ENCODE data around the gene DNER. TPM values are rescaled to one million over a fixed set of nuclear protein-coding genes. Genes with fewer than 3 reads are reported as not detected.

Gene DNER
- total RNA-seq, 1 experiment from 2014 or later = 2.9 TPM

DNA sequence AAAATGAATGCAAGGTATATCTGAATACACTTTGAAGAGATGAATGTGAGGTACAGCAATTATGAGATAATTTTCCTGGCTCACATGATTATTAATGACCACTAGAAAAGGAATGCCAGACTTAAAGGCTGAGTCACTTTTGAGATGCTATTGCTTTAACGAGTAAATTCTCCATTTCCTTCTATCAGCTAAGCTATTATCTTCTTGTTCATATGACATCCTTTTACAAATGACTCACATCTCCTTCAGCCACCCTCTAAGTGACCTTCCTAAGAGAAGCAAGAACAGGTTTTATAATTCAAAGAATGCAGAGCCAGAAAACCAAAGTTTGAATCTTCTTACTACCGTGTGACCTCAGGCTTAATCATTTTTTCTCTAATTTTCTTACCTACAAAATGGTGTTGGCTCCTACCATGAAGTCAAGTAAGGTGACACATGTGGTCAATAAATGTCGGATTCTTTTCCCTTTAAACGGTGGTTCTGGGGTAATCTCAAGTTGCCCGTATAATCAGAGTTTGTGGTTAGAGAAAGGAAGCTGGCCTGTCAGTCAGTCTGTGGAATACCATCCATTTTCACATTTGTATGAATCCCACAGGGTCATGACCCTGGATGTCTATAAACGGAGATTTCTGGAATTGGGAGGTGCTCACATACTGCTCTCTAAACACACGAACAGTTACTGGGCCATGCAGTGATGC lies 259.3 kb downstream of the DNER start:
- H3K4me2 ChIP-seq (ENCODE audit: low read length) = peak overlapping the region; percentile 23
- H2AFZ ChIP-seq (ENCODE audit: low read depth, low read length, poor library complexity, severe bottlenecking) = peak overlapping the region; percentile 52
- no peak overlapping the region for H3K4me3 ChIP-seq (replicated peaks in 1 of 2; ENCODE audit: low read depth in 1 of 2, low read length in 2 of 2)
- intact Hi-C loops (cut with micrococcal nuclease) = no loop called here
- H3K9me3 ChIP-seq (ENCODE audit: control insufficient read depth in 1 of 2, insufficient read depth in 1 of 2, low read depth in 1 of 2, low read length in 2 of 2) = no peaks in the 10 kb centered on the region
- peaks cover 0 to 14% of the 10 kb centered on the region in 2 experiments; a peak in 2 of 4 replicates for H3K4me1 ChIP-seq (ENCODE audit: control insufficient read depth in 1 of 2, insufficient read depth in 2 of 2, low read length in 2 of 2)
- H4K20me1 ChIP-seq (ENCODE audit: insufficient read depth) = no peaks in the 10 kb centered on the region
- H3K9me2 ChIP-seq (ENCODE audit: insufficient read depth) = no peaks in the 10 kb centered on the region
- TF ChIP-seq FOSL1 (IDR thresholded peaks at IDR 0.05; ENCODE audit: low read depth) (peak; percentile 40; the same call in 1 of the 2 replicates), JUND (IDR thresholded peaks at IDR 0.05) (peak; percentile 8; the same call in 1 of the 2 replicates), EGR1 (IDR thresholded peaks at IDR 0.05; ENCODE audit: low read depth) (no peak), ZFX (IDR thresholded peaks at IDR 0.05) (no peak)
- POLR2A ChIA-PET = no interaction called here
- no peaks in the 10 kb centered on the region for H3K36me3 ChIP-seq (ENCODE audit: control insufficient read depth in 1 of 2, insufficient read depth in 2 of 2, low read length in 2 of 2)
- DNase-seq (ENCODE audit: low read depth, low spot score) (no peak), ATAC-seq (peak; percentile 75)
- no peak overlapping the region for H3K9ac ChIP-seq (ENCODE audit: low read length)
- CTCF ChIA-PET = no interaction called here
- BruUV-seq (replicated peaks) = no TSS peak
- H3K79me2 ChIP-seq (ENCODE audit: insufficient read depth, low read length) = no peaks in the 10 kb centered on the region
- no peak overlapping the region for H3K27ac ChIP-seq (ENCODE audit: low read depth, low read length)
- no peaks in the 10 kb centered on the region for H3K27me3 ChIP-seq (ENCODE audit: insufficient read depth, low read length)
- RAD21 ChIA-PET (ENCODE audit: low non-redundant PET in 1 of 2, low total read pairs in 2 of 2, uncharacterized antibody in 2 of 2, unreplicated experiment in 2 of 2) = no interaction called here

GRCh38 chr2:229453230-229453629 lies 261.1 kb downstream of the DNER start:
- BruUV-seq (replicated peaks) = no TSS peak
- ChIA-PET CTCF (no interaction called here), POLR2A (no interaction called here), RAD21 (ENCODE audit: low non-redundant PET in 1 of 2, low total read pairs in 2 of 2, uncharacterized antibody in 2 of 2, unreplicated experiment in 2 of 2) (no interaction called here)
- peaks cover 0 to 14% of the 10 kb centered on the region in 2 experiments; a peak in 2 of 4 replicates for H3K4me1 ChIP-seq (ENCODE audit: control insufficient read depth in 1 of 2, insufficient read depth in 2 of 2, low read length in 2 of 2)
- no peaks in the 10 kb centered on the region for H4K20me1 ChIP-seq (ENCODE audit: insufficient read depth)
- H3K79me2 ChIP-seq (ENCODE audit: insufficient read depth, low read length) = no peaks in the 10 kb centered on the region
- no peaks in the 10 kb centered on the region for H3K27me3 ChIP-seq (ENCODE audit: insufficient read depth, low read length)
- intact Hi-C loops (cut with micrococcal nuclease) = no loop called here
- no peak overlapping the region for H3K9ac ChIP-seq (ENCODE audit: low read length)
- DNase-seq (ENCODE audit: low read depth, low spot score) (no peak), ATAC-seq (no peak)
- H3K27ac ChIP-seq (ENCODE audit: low read depth, low read length) = no peak overlapping the region
- H3K4me3 ChIP-seq (replicated peaks in 1 of 2; ENCODE audit: low read depth in 1 of 2, low read length in 2 of 2) = no peak overlapping the region
- H2AFZ ChIP-seq (ENCODE audit: low read depth, low read length, poor library complexity, severe bottlenecking) = no peak overlapping the region
- no peaks in the 10 kb centered on the region for H3K9me2 ChIP-seq (ENCODE audit: insufficient read depth)
- no peak overlapping the region for H3K4me2 ChIP-seq (ENCODE audit: low read length)
- H3K9me3 ChIP-seq (ENCODE audit: control insufficient read depth in 1 of 2, insufficient read depth in 1 of 2, low read depth in 1 of 2, low read length in 2 of 2) = no peaks in the 10 kb centered on the region
- H3K36me3 ChIP-seq (ENCODE audit: control insufficient read depth in 1 of 2, insufficient read depth in 2 of 2, low read length in 2 of 2) = no peaks in the 10 kb centered on the region
- no peak for TF ChIP-seq REST (IDR thresholded peaks at IDR 0.05; ENCODE audit: low read depth)
- TF ChIP-seq EZH2 (IDR thresholded peaks at IDR 0.05) = no peak
- TF ChIP-seq ZBTB33 (IDR thresholded peaks at IDR 0.05; ENCODE audit: extremely low read depth, insufficient replicate concordance, low read length) = no peak
- TF ChIP-seq, protein P1, sequence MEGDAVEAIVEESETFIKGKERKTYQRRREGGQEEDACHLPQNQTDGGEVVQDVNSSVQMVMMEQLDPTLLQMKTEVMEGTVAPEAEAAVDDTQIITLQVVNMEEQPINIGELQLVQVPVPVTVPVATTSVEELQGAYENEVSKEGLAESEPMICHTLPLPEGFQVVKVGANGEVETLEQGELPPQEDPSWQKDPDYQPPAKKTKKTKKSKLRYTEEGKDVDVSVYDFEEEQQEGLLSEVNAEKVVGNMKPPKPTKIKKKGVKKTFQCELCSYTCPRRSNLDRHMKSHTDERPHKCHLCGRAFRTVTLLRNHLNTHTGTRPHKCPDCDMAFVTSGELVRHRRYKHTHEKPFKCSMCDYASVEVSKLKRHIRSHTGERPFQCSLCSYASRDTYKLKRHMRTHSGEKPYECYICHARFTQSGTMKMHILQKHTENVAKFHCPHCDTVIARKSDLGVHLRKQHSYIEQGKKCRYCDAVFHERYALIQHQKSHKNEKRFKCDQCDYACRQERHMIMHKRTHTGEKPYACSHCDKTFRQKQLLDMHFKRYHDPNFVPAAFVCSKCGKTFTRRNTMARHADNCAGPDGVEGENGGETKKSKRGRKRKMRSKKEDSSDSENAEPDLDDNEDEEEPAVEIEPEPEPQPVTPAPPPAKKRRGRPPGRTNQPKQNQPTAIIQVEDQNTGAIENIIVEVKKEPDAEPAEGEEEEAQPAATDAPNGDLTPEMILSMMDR (IDR thresholded peaks at IDR 0.05 in 2 of 3, conservative IDR thresholded peaks at IDR 0.05 in 1 of 3; ENCODE audit: borderline replicate concordance in 1 of 3, insufficient read depth in 1 of 3, low read depth in 2 of 3, low read length in 2 of 3) = no peak
- TF ChIP-seq JUND (IDR thresholded peaks at IDR 0.05) = no peak
- no peak for TF ChIP-seq POLR2AphosphoS5 (IDR thresholded peaks at IDR 0.05; ENCODE audit: low read depth, low read length)
- no peak for TF ChIP-seq SRF (IDR thresholded peaks at IDR 0.05; ENCODE audit: low read depth)
- TF ChIP-seq EGR1 (IDR thresholded peaks at IDR 0.05; ENCODE audit: low read depth) = no peak
- TF ChIP-seq EZH2phosphoT487 (IDR thresholded peaks at IDR 0.05; ENCODE audit: borderline replicate concordance) = no peak
- TF ChIP-seq RAD21 (IDR thresholded peaks at IDR 0.05; ENCODE audit: low read depth) = no peak

Measured in HCT116 (cell line).